AG04450 (cell line): Measurements from ENCODE around the gene RIPK3. TPM values are rescaled to one million over a fixed set of nuclear protein-coding genes. Genes with fewer than 3 reads are reported as not detected.

Experiments used
- CTCF ChIA-PET: fragments of 300-600, 350-600 bp; formaldehyde crosslinking; extraction: SDS; loops from one replicate; lab custom pipeline; 2022; ENCODE audit warnings: antibody characterized with exemption, inconsistent platforms; lab: Charles Lee
- POLR2A ChIA-PET: fragments of 350-600 bp; formaldehyde crosslinking; extraction: SDS; loops from one replicate; lab custom pipeline; 2021; ENCODE audit warnings: antibody characterized with exemption, inconsistent platforms; lab: Yijun Ruan, JAX
- DNase-seq: peaks from one replicate; pipeline ENCODE4 v3.0.0-alpha.2; 2011; ENCODE audit warnings: low read depth, low spot score
- H3K27ac ChIP-seq: one replicate; pipeline ENCODE4 v1.5.1; 2012; ENCODE audit warnings: low read depth, low read length, control low read depth
- H3K27me3 ChIP-seq: one replicate; pipeline ENCODE4 v1.6.0; 2012; ENCODE audit warnings: low read length; ENCODE audit not compliant: control insufficient read depth, insufficient read depth
- H3K4me3 ChIP-seq: 2 replicates; pipeline ENCODE4 v1.5.1; 2011; ENCODE audit warnings: mild to moderate bottlenecking, low read depth, low read length, control low read depth
- H3K9me3 ChIP-seq: 2 replicates; pipeline ENCODE4 v1.5.1; 2012; ENCODE audit warnings: low read length; ENCODE audit not compliant: control insufficient read depth, insufficient read depth
- CTCF ChIP-seq: IDR thresholded peaks from 2 replicates; pipeline ENCODE4 v1.5.1; 2011; ENCODE audit warnings: low read depth, low read length, control low read depth, inconsistent platforms
- polyA plus RNA-seq: library from polyadenylated mRNA; depleted of rRNA; stranded (reverse); fragments of >200 nt; gene quantifications from 2 replicates; pipeline ENCODE4 v1.2.3, GENCODE V29; 2011

RIPK3 gene
- polyA plus RNA-seq, 1 experiment, result not detected

DNA sequence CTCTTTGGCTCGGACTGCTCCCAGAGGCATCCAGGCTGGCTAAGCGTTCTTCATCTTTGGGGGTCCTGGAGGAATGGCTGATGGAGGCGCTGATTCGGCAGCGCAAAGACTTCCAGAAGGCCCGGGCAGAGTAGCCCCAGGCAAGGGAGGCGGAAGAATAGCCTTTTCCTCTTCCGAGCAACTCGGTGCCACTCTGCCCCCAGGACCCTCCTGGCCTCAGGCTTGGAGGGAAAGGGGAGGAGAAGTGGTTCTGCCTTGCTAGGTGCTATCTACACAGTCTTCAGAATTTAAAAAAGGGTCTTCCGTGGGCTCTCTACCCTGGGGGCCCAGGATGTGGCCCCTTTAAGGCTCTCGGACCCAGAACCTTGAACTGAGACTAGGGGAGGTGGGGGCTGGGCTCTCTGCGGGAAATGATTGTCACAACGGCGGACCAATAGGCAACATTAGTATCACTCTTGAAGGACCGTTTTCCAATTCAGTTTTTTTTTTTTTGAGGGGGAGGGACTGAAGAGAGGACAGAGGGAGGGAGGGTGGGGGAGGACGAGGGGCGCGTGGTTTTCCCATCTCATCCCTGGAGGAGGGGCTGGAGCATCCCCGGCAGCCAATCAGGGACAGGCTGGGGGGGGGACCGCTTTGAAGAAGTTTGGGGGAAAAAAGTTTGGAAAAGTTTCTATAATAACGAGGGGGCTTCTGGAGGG, 27.9 kb upstream of the RIPK3 start, which contains the start of gene NFATC4:
NFATC4 (plus strand) TSS at position 671 of the 698 bp plus-strand sequence. CDS start 157 bp downstream, outside the sequence.
- peak; percentile 90 for DNase-seq
- no peaks in the 10 kb centered on the region for H3K27me3 ChIP-seq
- H3K4me3 ChIP-seq, result peak within 1 kb of the TSS; percentile 90
- ChIA-PET POLR2A (no interaction called here), CTCF (interaction anchor here (1.4 to 6.4 kb wide), 2 partner anchors 34 to 64 kb away, joined by 5 to 33 read pairs; no protein-coding TSS in a partner anchor)
- no peaks in the 10 kb centered on the region; the same call in 1 of the 2 replicates for H3K9me3 ChIP-seq
- peak within 1 kb of the TSS; percentile 96 for H3K27ac ChIP-seq
- TF ChIP-seq CTCF, result no peak

GRCh38 chr14:24366721-24367513, 27.1 kb upstream of the RIPK3 start:
- ChIA-PET CTCF (interaction anchor here (0.8 to 2.3 kb wide), 17 partner anchors 15 to 75 kb away, joined by 3 to 160 read pairs (median 9); partner anchors contain the start of genes CBLN3, CIDEB, KHNYN and NYNRIN), POLR2A (interaction anchor here (0.7 to 2.2 kb wide), 11 partner anchors 12 to 178 kb away, joined by 3 to 42 read pairs (median 5); partner anchors contain the start of genes CBLN3, IPO4, KHNYN and NYNRIN)
- TF ChIP-seq CTCF, result no peak
- Histone ChIP-seq H3K27ac (peak overlapping the region; percentile 96), H3K27me3 (no peaks in the 10 kb centered on the region), H3K4me3 (peak overlapping the region; percentile 46), H3K9me3 (no peaks in the 10 kb centered on the region; the same call in 1 of the 2 replicates)
- peak; percentile 83 for DNase-seq

GRCh38 chr14:24366413-24366720, 26.6 kb upstream of the RIPK3 start:
- H3K9me3 ChIP-seq, result no peaks in the 10 kb centered on the region; the same call in 1 of the 2 replicates
- no peak for TF ChIP-seq CTCF
- H3K27me3 ChIP-seq, result peaks cover under 1% of the 10 kb centered on the region
- peak overlapping the region; percentile 96 for H3K27ac ChIP-seq
- H3K4me3 ChIP-seq, result peak overlapping the region; percentile 46
- ChIA-PET CTCF (interaction anchor here (0.7 to 2.3 kb wide), 25 partner anchors 10 to 76 kb away, joined by 3 to 160 read pairs (median 9); partner anchors contain the start of genes CBLN3, CIDEB, KHNYN and NYNRIN), POLR2A (interaction anchor here (0.7 to 2.2 kb wide), 12 partner anchors 13 to 178 kb away, joined by 3 to 42 read pairs (median 4); partner anchors contain the start of genes CBLN3, IPO4, KHNYN and NYNRIN)
- no peak for DNase-seq

DNA sequence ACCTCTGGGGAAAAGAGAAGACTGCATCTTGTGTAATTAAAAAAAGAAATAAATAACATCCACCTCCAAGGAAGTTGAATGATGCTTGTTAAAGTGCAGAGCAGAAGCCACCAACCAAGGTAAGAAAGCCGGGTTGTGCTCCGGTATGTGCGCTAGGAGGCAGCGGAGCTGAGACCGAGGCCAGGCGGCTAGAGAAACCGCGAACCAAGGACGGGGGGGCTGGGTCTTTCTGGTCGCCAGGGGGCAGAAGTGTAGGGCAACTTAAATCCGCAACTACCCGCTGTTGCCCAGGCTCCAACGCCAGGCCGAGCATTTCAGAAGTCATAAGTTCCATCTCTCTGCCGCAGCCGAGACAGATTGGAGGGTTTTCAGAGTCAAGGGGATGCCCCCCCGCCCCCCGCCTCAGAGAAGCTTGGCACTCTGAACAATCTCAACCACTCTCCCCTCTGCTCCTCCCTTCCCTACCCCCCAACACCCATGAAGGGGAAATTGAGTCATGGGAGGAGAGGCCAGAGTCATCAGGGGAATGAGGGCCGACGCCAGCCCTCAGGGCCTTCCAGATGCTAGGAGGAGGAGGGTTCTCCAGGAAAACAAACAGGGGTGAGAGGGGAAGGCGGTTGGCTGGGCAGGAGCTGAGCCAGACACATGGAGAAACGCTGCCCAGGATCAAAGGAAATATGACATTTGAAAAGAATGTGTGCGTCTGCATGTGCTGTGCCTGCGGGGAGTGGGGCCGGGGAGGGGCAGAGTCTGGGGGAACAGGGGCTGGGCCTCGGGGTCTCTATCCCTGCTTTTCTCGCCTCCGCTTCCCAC, 26.0 kb upstream of the RIPK3 start:
- H3K27me3 ChIP-seq, result peaks cover 3% of the 10 kb centered on the region
- H3K27ac ChIP-seq, result peak overlapping the region; percentile 96
- peak; percentile 73 for DNase-seq
- POLR2A ChIA-PET, result interaction anchor here (0.7 to 2.2 kb wide), 13 partner anchors 8 to 177 kb away, joined by 3 to 42 read pairs (median 4); partner anchors contain the start of genes CBLN3, IPO4, KHNYN and NYNRIN
- TF ChIP-seq CTCF, result peak; percentile 88
- CTCF ChIA-PET, result interaction anchor here (0.5 to 2.3 kb wide), 36 partner anchors 8 to 1327 kb away, joined by 3 to 160 read pairs (median 6); partner anchors contain the start of genes CBLN3, CIDEB, KHNYN and NYNRIN
- H3K9me3 ChIP-seq, result no peaks in the 10 kb centered on the region; the same call in 1 of the 2 replicates
- peak overlapping the region; percentile 46 for H3K4me3 ChIP-seq
